Activated CD4-positive, alpha-beta memory T cell treated with anti-CD3 and anti-CD28 coated beads for 36 hours (primary cell): ENCODE measurements around the gene TSHZ2. TPM values are rescaled to one million over a fixed set of nuclear protein-coding genes. Genes with fewer than 3 reads are reported as not detected.
"Not testable (repeated sequence)": the region's sequence is repeated elsewhere in the genome, so short reads cannot be mapped to it uniquely, and the experiment has no call there.

ENCODE experiments used
- CTCF ChIA-PET: fragments of 350-600 bp; sonication (Branson Sonifier 250); formaldehyde crosslinking; loops from one replicate; lab custom pipeline; 2021; ENCODE audit warnings: antibody characterized with exemption, inconsistent platforms; lab: Charles Lee
- POLR2A ChIA-PET: fragments of 350-600 bp; sonication (Branson Sonifier 250); formaldehyde crosslinking; loops from one replicate; lab custom pipeline; 2021; ENCODE audit warnings: antibody characterized with exemption; lab: Charles Lee
- DNase-seq: peaks from one replicate; pipeline ENCODE4 v3.0.0-alpha.2; 2020
- H3K27ac Mint-ChIP-seq: one replicate; pipeline ENCODE4 v1.8.0; 2021; ENCODE audit warnings: mixed read lengths
- H3K27me3 Mint-ChIP-seq: one replicate; pipeline ENCODE4 v1.8.0; 2021; ENCODE audit warnings: mixed read lengths
- H3K36me3 Mint-ChIP-seq: one replicate; pipeline ENCODE4 v1.8.0; 2021; ENCODE audit warnings: mixed read lengths
- H3K4me1 Mint-ChIP-seq: one replicate; pipeline ENCODE4 v1.8.0; 2021; ENCODE audit warnings: low read depth, mixed read lengths
- H3K4me3 Mint-ChIP-seq: one replicate; pipeline ENCODE4 v1.8.0; 2021; ENCODE audit warnings: mild to moderate bottlenecking, mixed read lengths
- H3K9me3 Mint-ChIP-seq: one replicate; pipeline ENCODE4 v1.8.0; 2021; ENCODE audit warnings: mixed read lengths
- intact Hi-C: fragments of 100-400 bp; cut with micrococcal nuclease; formaldehyde crosslinking; loops from one replicate; pipeline ENCODE4 v1.15.1; 2023
- total RNA-seq, 2 experiments: library from RNA; stranded (reverse); gene quantifications; one replicate each; pipeline ENCODE4 v1.2.3, GENCODE V29; 2021

The TSHZ2 gene
- total RNA-seq, 2 experiments from 2014 or later = 28.9 to 36.0 TPM

GRCh38 chr20:53445321-53445731 is 473.2 kb downstream of the TSHZ2 start:
- intact Hi-C loops = no loop called here
- Mint-ChIP-seq H3K27ac (no peak overlapping the region), H3K4me3 (no peak overlapping the region), H3K9me3 (peaks cover 37% of the 10 kb centered on the region), H3K4me1 (peaks cover 6% of the 10 kb centered on the region), H3K27me3 (no peaks in the 10 kb centered on the region), H3K36me3 (peaks cover 44% of the 10 kb centered on the region)
- no peak for DNase-seq
- CTCF ChIA-PET = no interaction called here
- POLR2A ChIA-PET = interaction anchor here (1.1 kb wide), 1 partner anchor 733 kb away, joined by 5 read pairs; no protein-coding TSS in a partner anchor

GRCh38 chr20:53445932-53446331 is 473.8 kb downstream of the TSHZ2 start:
- DNase-seq = no peak
- Mint-ChIP-seq H3K4me3 (no peak overlapping the region), H3K27ac (no peak overlapping the region), H3K4me1 (peaks cover 6% of the 10 kb centered on the region), H3K36me3 (peaks cover 45% of the 10 kb centered on the region), H3K27me3 (no peaks in the 10 kb centered on the region), H3K9me3 (peaks cover 37% of the 10 kb centered on the region)
- intact Hi-C loops = no loop called here
- CTCF ChIA-PET = no interaction called here
- POLR2A ChIA-PET = interaction anchor here (1.1 kb wide), 1 partner anchor 732 kb away, joined by 5 read pairs; no protein-coding TSS in a partner anchor

DNA sequence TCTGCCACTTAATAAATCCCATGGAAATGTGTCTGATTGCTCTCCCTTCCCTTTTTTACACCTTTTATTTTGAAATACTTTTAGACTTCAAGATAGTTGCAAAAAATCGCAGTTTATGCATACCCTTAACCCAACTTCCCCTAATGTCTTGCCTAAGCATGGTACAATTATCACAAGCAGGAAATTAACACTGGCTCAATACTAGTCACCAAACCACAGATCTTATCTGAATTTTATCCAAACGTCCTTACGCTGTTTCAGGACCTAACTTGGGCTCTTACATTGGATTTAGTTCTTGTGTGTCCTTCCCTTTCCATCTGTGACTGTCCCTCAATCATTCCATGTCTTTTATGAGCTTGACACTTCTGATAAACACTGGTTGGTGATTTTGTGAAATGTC is 475.2 kb downstream of the TSHZ2 start:
- peaks cover 52% of the 10 kb centered on the region for H3K36me3 Mint-ChIP-seq

DNA sequence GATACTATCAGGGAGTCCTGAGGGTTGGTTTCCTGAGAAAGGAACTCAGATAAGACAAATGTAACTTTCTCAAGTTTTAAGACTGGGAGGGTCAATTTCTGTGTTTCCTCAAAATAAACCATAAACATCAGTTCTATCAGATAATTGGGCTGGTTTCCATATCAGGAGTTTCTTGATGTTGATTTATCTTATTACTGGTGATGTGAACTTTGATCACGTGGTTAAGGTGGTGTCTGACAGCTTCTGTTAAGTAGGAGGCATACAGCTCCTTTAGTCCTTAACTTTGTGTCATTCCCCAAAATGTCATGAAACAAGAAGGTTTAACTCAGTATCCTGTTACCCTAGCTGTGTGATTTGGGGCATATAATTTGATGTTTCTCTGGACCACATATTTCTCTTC is 476.3 kb downstream of the TSHZ2 start:
- ChIA-PET CTCF (no interaction called here), POLR2A (no interaction called here)
- Mint-ChIP-seq H3K27ac (no peak overlapping the region), H3K4me1 (peaks cover 6% of the 10 kb centered on the region), H3K9me3 (peaks cover 43% of the 10 kb centered on the region), H3K27me3 (no peaks in the 10 kb centered on the region), H3K36me3 (peaks cover 60% of the 10 kb centered on the region), H3K4me3 (no peak overlapping the region)
- DNase-seq = no peak
- intact Hi-C loops = no loop called here

More for the DNA sequence above, 475.2 kb downstream of the TSHZ2 start:
- POLR2A ChIA-PET = no interaction called here
- intact Hi-C loops = no loop called here
- H3K4me1 Mint-ChIP-seq = peaks cover 6% of the 10 kb centered on the region
- H3K9me3 Mint-ChIP-seq = peaks cover 40% of the 10 kb centered on the region
- no peak overlapping the region for H3K27ac Mint-ChIP-seq
- CTCF ChIA-PET = no interaction called here
- DNase-seq = no peak
- H3K4me3 Mint-ChIP-seq = no peak overlapping the region
- H3K27me3 Mint-ChIP-seq = no peaks in the 10 kb centered on the region

DNA sequence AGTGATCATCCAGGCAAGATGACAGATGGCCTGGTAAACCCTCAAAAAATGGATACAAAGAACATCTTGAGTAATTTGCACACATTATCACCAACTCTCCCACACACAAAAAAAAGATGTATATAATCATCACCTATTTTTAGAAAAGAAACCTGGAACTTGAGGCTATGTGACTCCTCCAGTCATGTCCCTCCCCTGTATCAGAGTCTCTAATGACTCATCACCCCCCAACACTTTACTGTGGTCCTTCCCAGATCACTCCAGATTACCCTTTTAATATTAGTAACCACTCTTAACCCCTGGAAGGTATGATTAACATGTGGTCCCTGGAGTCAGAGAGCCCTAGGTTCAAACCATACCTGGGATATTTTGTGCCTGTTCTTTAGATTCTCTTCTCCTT is 476.7 kb downstream of the TSHZ2 start:
- intact Hi-C loops = no loop called here
- no peaks in the 10 kb centered on the region for H3K27me3 Mint-ChIP-seq
- no peak overlapping the region for H3K27ac Mint-ChIP-seq
- peaks cover 45% of the 10 kb centered on the region for H3K9me3 Mint-ChIP-seq
- ChIA-PET POLR2A (no interaction called here), CTCF (no interaction called here)
- no peak overlapping the region for H3K4me3 Mint-ChIP-seq
- H3K36me3 Mint-ChIP-seq = peaks cover 60% of the 10 kb centered on the region
- H3K4me1 Mint-ChIP-seq = peaks cover 6% of the 10 kb centered on the region
- DNase-seq = no peak

DNA sequence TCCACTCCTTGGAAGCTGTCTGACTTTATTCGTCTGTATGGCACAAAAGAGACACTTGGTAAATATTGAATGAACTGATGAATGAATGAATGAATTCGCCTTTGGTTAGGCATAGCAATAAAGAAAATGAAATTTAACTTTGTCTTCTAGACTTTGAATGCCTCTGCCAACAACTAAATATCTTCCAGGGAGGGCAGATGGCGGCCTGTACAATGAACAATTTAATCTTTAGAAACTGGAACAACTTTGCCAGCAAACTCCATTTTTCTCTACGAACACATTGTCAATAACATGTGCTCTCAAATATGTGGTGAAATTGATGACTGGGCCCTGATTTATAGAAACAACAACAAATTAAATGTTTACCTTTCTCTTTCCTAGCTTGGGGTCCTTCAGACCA is 480.9 kb downstream of the TSHZ2 start:
- Mint-ChIP-seq H3K36me3 (peaks cover 44% of the 10 kb centered on the region), H3K9me3 (peaks cover 38% of the 10 kb centered on the region), H3K4me1 (peaks cover 6% of the 10 kb centered on the region), H3K27me3 (no peaks in the 10 kb centered on the region), H3K4me3 (no peak overlapping the region), H3K27ac (no peak overlapping the region)
- ChIA-PET POLR2A (no interaction called here), CTCF (no interaction called here)
- intact Hi-C loops = no loop called here
- no peak for DNase-seq

DNA sequence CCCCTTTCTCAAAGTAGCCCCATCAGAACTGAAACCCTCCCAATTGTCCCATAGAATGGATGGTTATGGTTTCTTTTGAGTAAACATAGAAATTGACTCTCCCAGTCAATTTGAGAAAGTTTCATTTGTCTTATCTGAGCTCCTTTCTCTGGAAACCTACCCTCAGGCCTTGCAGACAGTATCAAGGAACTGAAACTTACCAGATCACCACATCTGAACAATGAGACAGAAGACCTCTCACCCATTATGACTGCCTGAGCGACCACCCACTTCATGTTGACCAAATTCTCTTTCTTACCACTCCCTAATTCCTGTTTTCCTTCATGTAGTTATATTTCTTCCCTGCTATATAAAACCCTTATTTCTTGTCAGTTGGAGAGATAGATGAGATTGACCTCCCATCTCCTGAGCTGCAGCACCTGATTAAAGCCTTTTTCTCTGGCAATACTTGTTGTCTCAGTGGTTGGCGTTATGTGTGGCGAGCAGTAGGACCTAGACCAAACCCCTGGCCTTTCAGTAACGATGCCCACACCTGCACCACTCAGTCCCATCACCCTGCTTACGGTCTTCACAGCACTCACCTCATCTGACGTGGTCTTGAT is 482.6 kb downstream of the TSHZ2 start:
- POLR2A ChIA-PET = no interaction called here
- Mint-ChIP-seq H3K27me3 (no peaks in the 10 kb centered on the region), H3K9me3 (peaks cover 26% of the 10 kb centered on the region), H3K4me1 (no peaks in the 10 kb centered on the region), H3K4me3 (no peak overlapping the region), H3K27ac (no peak overlapping the region), H3K36me3 (peaks cover 29% of the 10 kb centered on the region)
- no peak for DNase-seq
- CTCF ChIA-PET = no interaction called here
- intact Hi-C loops = no loop called here

DNA sequence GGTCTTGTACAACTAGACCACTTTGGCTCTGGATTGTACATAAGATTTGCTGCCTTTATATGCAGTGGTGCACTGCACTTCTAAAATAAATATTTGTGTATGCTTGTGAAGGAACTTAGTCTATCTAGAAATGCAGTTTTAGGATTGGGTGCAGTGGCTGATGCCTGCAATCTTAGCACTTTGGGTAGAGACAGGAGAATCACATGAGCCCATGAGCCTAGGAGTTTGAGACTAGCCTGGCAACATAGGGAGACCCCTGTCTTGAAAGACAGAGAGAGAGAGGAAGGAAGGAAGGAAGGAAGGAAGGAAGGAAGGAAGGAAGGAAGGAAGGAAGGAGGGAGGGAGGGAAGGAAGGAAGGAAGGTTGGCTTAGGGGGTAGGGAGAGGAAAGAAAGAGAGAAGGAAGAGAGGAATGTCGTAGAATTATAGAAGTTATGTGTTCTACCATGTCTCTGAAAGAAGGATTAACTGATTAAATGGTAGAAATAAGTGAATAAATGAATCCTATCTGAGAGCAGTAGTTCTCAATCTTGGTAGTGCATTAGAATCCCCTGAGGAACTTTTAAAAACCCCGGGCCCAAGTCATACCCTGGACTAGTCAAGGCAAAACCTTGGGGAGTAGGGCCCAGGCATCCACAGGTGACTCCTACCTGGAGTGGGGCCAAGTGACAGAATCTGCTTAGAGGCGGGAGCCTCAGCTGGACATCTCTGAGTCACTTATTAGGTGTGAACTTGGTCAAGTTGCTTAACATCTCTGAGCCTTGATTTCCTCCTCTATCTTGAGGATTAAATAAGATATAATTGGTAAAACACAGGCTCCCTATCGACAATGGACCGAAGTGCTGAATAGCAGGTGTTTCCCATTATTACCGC is 491.2 kb downstream of the TSHZ2 start:
- Mint-ChIP-seq H3K36me3 (peaks cover 4% of the 10 kb centered on the region), H3K27ac (no peak overlapping the region), H3K4me1 (no peaks in the 10 kb centered on the region), H3K4me3 (no peak overlapping the region), H3K27me3 (no peaks in the 10 kb centered on the region), H3K9me3 (peaks cover 3% of the 10 kb centered on the region)
- ChIA-PET POLR2A (no interaction called here), CTCF (no interaction called here)
- intact Hi-C loops = no loop called here
- DNase-seq = no peak

DNA sequence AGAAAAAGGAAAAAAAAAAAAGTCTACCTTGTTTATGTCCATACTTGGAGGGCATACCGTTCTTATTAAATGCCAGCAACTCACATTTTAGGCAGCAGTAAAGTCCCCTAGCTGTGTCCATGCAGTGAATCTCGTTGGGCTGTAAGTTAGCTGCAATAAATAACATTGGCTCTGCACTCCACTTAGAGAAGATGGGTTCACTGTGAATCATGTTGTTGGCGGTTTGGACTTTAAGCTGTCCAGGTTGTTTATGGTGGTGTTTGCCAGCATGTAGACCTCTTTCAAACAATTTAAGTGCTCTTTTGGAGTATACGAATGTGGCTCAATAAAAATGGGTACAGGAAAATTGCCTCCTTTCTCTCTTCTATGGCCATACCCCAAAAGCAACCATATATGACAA is 494.1 kb downstream of the TSHZ2 start:
- H3K4me1 Mint-ChIP-seq = no peaks in the 10 kb centered on the region
- POLR2A ChIA-PET = no interaction called here
- peaks cover 4% of the 10 kb centered on the region for H3K36me3 Mint-ChIP-seq

DNA sequence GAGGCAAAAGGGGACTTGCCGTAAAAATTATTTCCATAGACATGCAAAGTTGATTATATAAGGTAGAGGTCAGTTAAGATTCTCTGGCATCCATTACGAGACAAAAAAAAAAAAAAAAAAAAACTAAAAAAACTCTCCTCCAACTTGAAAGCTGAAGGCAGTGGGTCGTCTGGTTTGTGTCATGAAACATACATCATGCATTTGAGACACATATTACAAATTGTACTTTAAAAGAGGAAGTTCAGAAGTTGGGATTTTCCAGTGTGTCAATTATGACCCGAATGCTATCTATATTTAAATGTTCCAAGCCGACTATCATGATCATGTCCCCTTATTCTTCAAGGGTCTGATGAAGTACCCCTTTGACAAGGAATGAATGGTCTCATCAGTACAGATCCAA is 496.4 kb downstream of the TSHZ2 start:
- H3K27ac Mint-ChIP-seq = no peak overlapping the region
- intact Hi-C loops = no loop called here
- no peaks in the 10 kb centered on the region for H3K4me1 Mint-ChIP-seq
- peaks cover 9% of the 10 kb centered on the region for H3K36me3 Mint-ChIP-seq
- no peak for DNase-seq
- peaks cover 3% of the 10 kb centered on the region for H3K27me3 Mint-ChIP-seq
- no peak overlapping the region for H3K4me3 Mint-ChIP-seq
- CTCF ChIA-PET = no interaction called here
- POLR2A ChIA-PET = interaction anchor here (0.6 kb wide), 1 partner anchor 133 kb away, joined by 5 read pairs; no protein-coding TSS in a partner anchor
- H3K9me3 Mint-ChIP-seq = no peaks in the 10 kb centered on the region

More for the DNA sequence above, 494.1 kb downstream of the TSHZ2 start:
- no peaks in the 10 kb centered on the region for H3K9me3 Mint-ChIP-seq
- no peaks in the 10 kb centered on the region for H3K27me3 Mint-ChIP-seq
- CTCF ChIA-PET = no interaction called here
- intact Hi-C loops = no loop called here
- DNase-seq = no peak
- H3K27ac Mint-ChIP-seq = no peak overlapping the region
- H3K4me3 Mint-ChIP-seq = no peak overlapping the region

- CTCF ChIA-PET, H3K4me1 Mint-ChIP-seq, intact Hi-C loops, H3K27ac Mint-ChIP-seq, H3K9me3 Mint-ChIP-seq, DNase-seq, H3K27me3 Mint-ChIP-seq, H3K4me3 Mint-ChIP-seq, POLR2A ChIA-PET: not testable (repeated sequence)
- H3K36me3 Mint-ChIP-seq = peaks cover 10% of the 10 kb centered on the region
Measured at GRCh38 chr20:53472859-53473258, 500.7 kb downstream of the TSHZ2 start.

DNA sequence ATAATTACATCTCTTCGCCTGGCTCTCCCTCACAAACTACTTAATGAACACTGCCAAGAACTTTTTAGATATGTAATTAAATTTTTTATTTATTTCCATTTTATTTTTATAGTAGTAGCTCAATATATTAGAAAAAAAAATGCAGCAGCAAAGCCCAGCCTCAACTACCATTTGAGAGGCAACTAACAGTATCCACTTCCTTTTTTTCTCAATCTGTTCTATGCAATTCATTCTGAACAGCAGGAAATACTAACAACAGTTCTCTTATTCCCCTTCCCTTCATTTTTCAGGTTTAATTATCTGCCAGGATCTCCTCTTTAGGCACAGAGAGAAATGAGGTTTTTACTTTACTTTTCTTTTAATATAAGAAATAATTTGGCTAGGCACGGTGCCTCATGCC is 508.8 kb downstream of the TSHZ2 start:
- Mint-ChIP-seq H3K27ac (no peak overlapping the region), H3K9me3 (peaks cover 5% of the 10 kb centered on the region), H3K36me3 (peaks cover 1% of the 10 kb centered on the region), H3K4me1 (no peaks in the 10 kb centered on the region), H3K27me3 (no peaks in the 10 kb centered on the region), H3K4me3 (no peak overlapping the region)
- ChIA-PET POLR2A (no interaction called here), CTCF (no interaction called here)
- intact Hi-C loops = no loop called here
- DNase-seq = no peak
